ENCODE results near the gene POGZ. TPM values are rescaled to one million over a fixed set of nuclear protein-coding genes. Genes with fewer than 3 reads are reported as not detected.

POGZ gene
- total RNA-seq, 1 experiment from 2014 or later: 76.0 TPM

- BruUV-seq (replicated peaks): TSS peak; percentile 58
- no peak overlapping the region for H3K4me3 ChIP-seq (ENCODE audit: low read depth in 2 of 2, low read length in 2 of 2)
- in situ Hi-C loops (cut with HindIII; ENCODE audit: low pct_unique_long_range_greater_than_20kb, low sequenced_read_pairs): no loop called here
- DNase-seq (ENCODE audit: low read depth, low spot score) (no peak), ATAC-seq (no peak)
- intact Hi-C loops (cut with micrococcal nuclease; ENCODE audit: unreplicated experiment): no loop called here
- CTCF ChIA-PET: no interaction called here
- peaks cover 18% of the 10 kb centered on the region for H3K4me1 ChIP-seq (ENCODE audit: control insufficient read depth, insufficient read depth, low read length)
- peak overlapping the region; percentile 98; the same call in 1 of the 2 replicates for H3K27ac ChIP-seq (ENCODE audit: low read length)
- no peaks in the 10 kb centered on the region for H3K36me3 ChIP-seq (ENCODE audit: control insufficient read depth, insufficient read depth, low read length)
- POLR2A ChIA-PET: interaction anchor here (0.6 kb wide), 1 partner anchor 720 kb away, joined by 7 read pairs; no protein-coding TSS in a partner anchor
- no peak for TF ChIP-seq CTCF (IDR thresholded peaks at IDR 0.05)
- no peak for TF ChIP-seq SIN3A (IDR thresholded peaks at IDR 0.05; ENCODE audit: borderline replicate concordance, insufficient read depth, low read depth, low read length)
- TF ChIP-seq, protein P1, sequence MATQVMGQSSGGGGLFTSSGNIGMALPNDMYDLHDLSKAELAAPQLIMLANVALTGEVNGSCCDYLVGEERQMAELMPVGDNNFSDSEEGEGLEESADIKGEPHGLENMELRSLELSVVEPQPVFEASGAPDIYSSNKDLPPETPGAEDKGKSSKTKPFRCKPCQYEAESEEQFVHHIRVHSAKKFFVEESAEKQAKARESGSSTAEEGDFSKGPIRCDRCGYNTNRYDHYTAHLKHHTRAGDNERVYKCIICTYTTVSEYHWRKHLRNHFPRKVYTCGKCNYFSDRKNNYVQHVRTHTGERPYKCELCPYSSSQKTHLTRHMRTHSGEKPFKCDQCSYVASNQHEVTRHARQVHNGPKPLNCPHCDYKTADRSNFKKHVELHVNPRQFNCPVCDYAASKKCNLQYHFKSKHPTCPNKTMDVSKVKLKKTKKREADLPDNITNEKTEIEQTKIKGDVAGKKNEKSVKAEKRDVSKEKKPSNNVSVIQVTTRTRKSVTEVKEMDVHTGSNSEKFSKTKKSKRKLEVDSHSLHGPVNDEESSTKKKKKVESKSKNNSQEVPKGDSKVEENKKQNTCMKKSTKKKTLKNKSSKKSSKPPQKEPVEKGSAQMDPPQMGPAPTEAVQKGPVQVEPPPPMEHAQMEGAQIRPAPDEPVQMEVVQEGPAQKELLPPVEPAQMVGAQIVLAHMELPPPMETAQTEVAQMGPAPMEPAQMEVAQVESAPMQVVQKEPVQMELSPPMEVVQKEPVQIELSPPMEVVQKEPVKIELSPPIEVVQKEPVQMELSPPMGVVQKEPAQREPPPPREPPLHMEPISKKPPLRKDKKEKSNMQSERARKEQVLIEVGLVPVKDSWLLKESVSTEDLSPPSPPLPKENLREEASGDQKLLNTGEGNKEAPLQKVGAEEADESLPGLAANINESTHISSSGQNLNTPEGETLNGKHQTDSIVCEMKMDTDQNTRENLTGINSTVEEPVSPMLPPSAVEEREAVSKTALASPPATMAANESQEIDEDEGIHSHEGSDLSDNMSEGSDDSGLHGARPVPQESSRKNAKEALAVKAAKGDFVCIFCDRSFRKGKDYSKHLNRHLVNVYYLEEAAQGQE (IDR thresholded peaks at IDR 0.05; ENCODE audit: insufficient read depth in 1 of 2, low read depth in 2 of 2, low read length in 1 of 2): no peak
- no peak for TF ChIP-seq TCF7L2 (IDR thresholded peaks at IDR 0.05; ENCODE audit: low read depth, low read length)
- no peak for TF ChIP-seq POLR2AphosphoS5 (IDR thresholded peaks at IDR 0.05; ENCODE audit: low read depth, low read length)
- H3K9me3 ChIP-seq (ENCODE audit: control insufficient read depth, insufficient read depth, low read depth, low read length): no peaks in the 10 kb centered on the region
- H3K27me3 ChIP-seq (ENCODE audit: control insufficient read depth, insufficient read depth, low read length): no peaks in the 10 kb centered on the region
These were observed 3.3 kb downstream of the POGZ start for GRCh38 chr1:151455966-151456365.

GRCh38 chr1:151455231-151455630 is 4.1 kb downstream of the POGZ start:
- BruUV-seq (replicated peaks): no TSS peak
- DNase-seq (ENCODE audit: low read depth, low spot score): no peak
- H3K9me3 ChIP-seq (ENCODE audit: control insufficient read depth, insufficient read depth, low read depth, low read length): no peaks in the 10 kb centered on the region
- no peak overlapping the region for H3K4me3 ChIP-seq (ENCODE audit: low read depth in 2 of 2, low read length in 2 of 2)
- intact Hi-C loops (cut with micrococcal nuclease; ENCODE audit: unreplicated experiment) (no loop called here), in situ Hi-C loops (cut with HindIII; ENCODE audit: low pct_unique_long_range_greater_than_20kb, low sequenced_read_pairs) (no loop called here)
- ChIA-PET POLR2A (interaction anchor here (0.6 to 0.7 kb wide), 2 partner anchors 181 to 304 kb away, joined by 4 read pairs; no protein-coding TSS in a partner anchor), CTCF (no interaction called here)
- TF ChIP-seq, protein P1 (IDR thresholded peaks at IDR 0.05; ENCODE audit: insufficient read depth in 1 of 2, low read depth in 2 of 2, low read length in 1 of 2): no peak
- peaks cover 18% of the 10 kb centered on the region for H3K4me1 ChIP-seq (ENCODE audit: control insufficient read depth, insufficient read depth, low read length)
- no peak overlapping the region for H3K27ac ChIP-seq (ENCODE audit: low read length)
- H3K27me3 ChIP-seq (ENCODE audit: control insufficient read depth, insufficient read depth, low read length): no peaks in the 10 kb centered on the region
- no peaks in the 10 kb centered on the region for H3K36me3 ChIP-seq (ENCODE audit: control insufficient read depth, insufficient read depth, low read length)
- no peak for ATAC-seq
